Neural cell (in vitro differentiated cells): ENCODE results near the gene SRRM2.

Source experiments
- CTCF ChIP-seq: fragments of 450-650 bp; IDR thresholded peaks from 2 replicates; pipeline ENCODE4 v1.5.1; 2014; ENCODE audit warnings: antibody characterized with exemption, mild to moderate bottlenecking, moderate library complexity; ENCODE audit not compliant: poor library complexity, severe bottlenecking
- EZH2 ChIP-seq: fragments of 200-600, 300-800 bp; shearing (Covaris generic), sonication (generic); IDR thresholded peaks from 2 replicates; pipeline ENCODE4 v1.6.1; 2014; ENCODE audit warnings: antibody characterized with exemption, low read length, borderline replicate concordance, mild to moderate bottlenecking; ENCODE audit not compliant: insufficient read depth, poor library complexity, severe bottlenecking
- MXI1 ChIP-seq: fragments of 450-650 bp; conservative IDR thresholded peaks from 2 replicates; pipeline ENCODE4 v1.6.1; 2014; ENCODE audit warnings: antibody characterized with exemption, mild to moderate bottlenecking; ENCODE audit not compliant: poor library complexity, severe bottlenecking
- POLR2AphosphoS5 ChIP-seq: IDR thresholded peaks from 2 replicates; pipeline ENCODE4 v1.6.1; 2012
- SMC3 ChIP-seq: fragments of 450-650 bp; conservative IDR thresholded peaks from 2 replicates; pipeline ENCODE4 v1.6.1; 2014; ENCODE audit warnings: antibody characterized with exemption, mild to moderate bottlenecking, moderate library complexity; ENCODE audit not compliant: poor library complexity
- TF ChIP-seq, protein P1 (sequence below): IDR thresholded peaks from 2 replicates; pipeline ENCODE4 v1.6.1; 2012; ENCODE audit warnings: borderline replicate concordance

- no peak for TF ChIP-seq CTCF
- TF ChIP-seq, protein P1, sequence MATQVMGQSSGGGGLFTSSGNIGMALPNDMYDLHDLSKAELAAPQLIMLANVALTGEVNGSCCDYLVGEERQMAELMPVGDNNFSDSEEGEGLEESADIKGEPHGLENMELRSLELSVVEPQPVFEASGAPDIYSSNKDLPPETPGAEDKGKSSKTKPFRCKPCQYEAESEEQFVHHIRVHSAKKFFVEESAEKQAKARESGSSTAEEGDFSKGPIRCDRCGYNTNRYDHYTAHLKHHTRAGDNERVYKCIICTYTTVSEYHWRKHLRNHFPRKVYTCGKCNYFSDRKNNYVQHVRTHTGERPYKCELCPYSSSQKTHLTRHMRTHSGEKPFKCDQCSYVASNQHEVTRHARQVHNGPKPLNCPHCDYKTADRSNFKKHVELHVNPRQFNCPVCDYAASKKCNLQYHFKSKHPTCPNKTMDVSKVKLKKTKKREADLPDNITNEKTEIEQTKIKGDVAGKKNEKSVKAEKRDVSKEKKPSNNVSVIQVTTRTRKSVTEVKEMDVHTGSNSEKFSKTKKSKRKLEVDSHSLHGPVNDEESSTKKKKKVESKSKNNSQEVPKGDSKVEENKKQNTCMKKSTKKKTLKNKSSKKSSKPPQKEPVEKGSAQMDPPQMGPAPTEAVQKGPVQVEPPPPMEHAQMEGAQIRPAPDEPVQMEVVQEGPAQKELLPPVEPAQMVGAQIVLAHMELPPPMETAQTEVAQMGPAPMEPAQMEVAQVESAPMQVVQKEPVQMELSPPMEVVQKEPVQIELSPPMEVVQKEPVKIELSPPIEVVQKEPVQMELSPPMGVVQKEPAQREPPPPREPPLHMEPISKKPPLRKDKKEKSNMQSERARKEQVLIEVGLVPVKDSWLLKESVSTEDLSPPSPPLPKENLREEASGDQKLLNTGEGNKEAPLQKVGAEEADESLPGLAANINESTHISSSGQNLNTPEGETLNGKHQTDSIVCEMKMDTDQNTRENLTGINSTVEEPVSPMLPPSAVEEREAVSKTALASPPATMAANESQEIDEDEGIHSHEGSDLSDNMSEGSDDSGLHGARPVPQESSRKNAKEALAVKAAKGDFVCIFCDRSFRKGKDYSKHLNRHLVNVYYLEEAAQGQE: no peak
- TF ChIP-seq SMC3: no peak
- TF ChIP-seq POLR2AphosphoS5: no peak
- no peak for TF ChIP-seq EZH2
- TF ChIP-seq MXI1: no peak
Observed at GRCh38 chr16:2702871-2703745, 49.3 kb upstream of the SRRM2 start.
